GM12878 (cell line): ENCODE results near the gene STAT3. TPM values are rescaled to one million over a fixed set of nuclear protein-coding genes. Genes with fewer than 3 reads are reported as not detected.

Experiments
- CHD4 ChIP-seq: fragments of 200-600 bp; sonication (generic); IDR thresholded peaks from 2 replicates; pipeline ENCODE4 v1.6.1; 2016; ENCODE audit warnings: mild to moderate bottlenecking
- IKZF2 ChIP-seq, 2 experiments: fragments of 450-650 bp; IDR thresholded peaks; 2 replicates each; pipeline ENCODE4 v1.6.1; 2017; ENCODE audit warnings: mild to moderate bottlenecking in 2 of 2, moderate library complexity in 2 of 2
- JUND ChIP-seq: IDR thresholded peaks from 2 replicates; pipeline ENCODE4 v1.6.1; 2012; ENCODE audit warnings: low read depth, mild to moderate bottlenecking, low read length, improper control_type of control experiment, moderate library complexity
- SIN3A ChIP-seq: IDR thresholded peaks from 2 replicates; pipeline ENCODE4 v1.6.1; 2012; ENCODE audit warnings: low read depth, low read length, improper control_type of control experiment
- SP1 ChIP-seq: IDR thresholded peaks from one replicate; pipeline ENCODE4 v1.6.1; 2011; ENCODE audit warnings: low read depth, low read length
- polyA plus RNA-seq, 11 experiments: library from polyadenylated mRNA; depleted of rRNA in 4 of 11; unstranded in 6 of 11; stranded (reverse) in 5 of 11; fragments of >200 nt; fragmentation: Nextera tagmentation in 4 of 11; fragmentation: Illumina TruSeq in 1 of 11; extraction: Ambion mirVana in 4 of 11; extraction: Trizol in 1 of 11; gene quantifications; 1 replicate in 1 of 11; 2 replicates in 10 of 11; pipeline versions ENCODE4 v1.2.1 to v1.2.3, GENCODE V29; 2011 to 2016; ENCODE audit warnings: inconsistent platforms in 2 of 11, missing spikeins in 2 of 11, low read depth in 1 of 11
- total RNA-seq, 4 experiments: library from RNA; depleted of rRNA in 3 of 4; stranded (reverse); fragments of >200 nt in 3 of 4; fragmentation: Illumina TruSeq in 1 of 4; extraction: Trizol in 1 of 4; gene quantifications; 2 replicates each; pipeline versions ENCODE4 v1.2.1 to v1.2.3, GENCODE V29; 2013 to 2021
- TF ChIP-seq, protein P1 (sequence below): fragments of 150-350 bp; IDR thresholded peaks from 2 replicates; pipeline ENCODE4 v1.6.1; 2016; ENCODE audit warnings: low read depth, low read length
- TF ChIP-seq, protein P2 (sequence below): fragments of 450-650 bp; formaldehyde crosslinking; IDR thresholded peaks from 2 replicates; pipeline ENCODE4 v1.4.0; 2022; ENCODE audit warnings: mild to moderate bottlenecking, moderate library complexity
- TF ChIP-seq, protein P3 (sequence below): fragments of 450-650 bp; conservative IDR thresholded peaks from 2 replicates; pipeline ENCODE4 v1.6.1; 2017; ENCODE audit warnings: mild to moderate bottlenecking, moderate library complexity
- TF ChIP-seq, protein P4 (sequence below): fragments of 450-650 bp; IDR thresholded peaks from 2 replicates; pipeline ENCODE4 v1.6.1; 2017; ENCODE audit warnings: borderline replicate concordance
- TF ChIP-seq, protein P5 (sequence below): fragments of 450-650 bp; formaldehyde crosslinking; IDR thresholded peaks from 2 replicates; pipeline ENCODE4 v1.5.0; 2022; ENCODE audit warnings: mild to moderate bottlenecking, missing genetic modification characterization

Gene STAT3
- total and polyA plus RNA-seq, 10 of the 15 experiments (the other 5 are each of a cell fraction or from before 2014, with no cell fraction given) = 18.4 to 96.4 (median 60.9) TPM

GRCh38 chr17:42276609-42277341, 111.5 kb downstream of the STAT3 start (continued):
- TF ChIP-seq, protein P1, sequence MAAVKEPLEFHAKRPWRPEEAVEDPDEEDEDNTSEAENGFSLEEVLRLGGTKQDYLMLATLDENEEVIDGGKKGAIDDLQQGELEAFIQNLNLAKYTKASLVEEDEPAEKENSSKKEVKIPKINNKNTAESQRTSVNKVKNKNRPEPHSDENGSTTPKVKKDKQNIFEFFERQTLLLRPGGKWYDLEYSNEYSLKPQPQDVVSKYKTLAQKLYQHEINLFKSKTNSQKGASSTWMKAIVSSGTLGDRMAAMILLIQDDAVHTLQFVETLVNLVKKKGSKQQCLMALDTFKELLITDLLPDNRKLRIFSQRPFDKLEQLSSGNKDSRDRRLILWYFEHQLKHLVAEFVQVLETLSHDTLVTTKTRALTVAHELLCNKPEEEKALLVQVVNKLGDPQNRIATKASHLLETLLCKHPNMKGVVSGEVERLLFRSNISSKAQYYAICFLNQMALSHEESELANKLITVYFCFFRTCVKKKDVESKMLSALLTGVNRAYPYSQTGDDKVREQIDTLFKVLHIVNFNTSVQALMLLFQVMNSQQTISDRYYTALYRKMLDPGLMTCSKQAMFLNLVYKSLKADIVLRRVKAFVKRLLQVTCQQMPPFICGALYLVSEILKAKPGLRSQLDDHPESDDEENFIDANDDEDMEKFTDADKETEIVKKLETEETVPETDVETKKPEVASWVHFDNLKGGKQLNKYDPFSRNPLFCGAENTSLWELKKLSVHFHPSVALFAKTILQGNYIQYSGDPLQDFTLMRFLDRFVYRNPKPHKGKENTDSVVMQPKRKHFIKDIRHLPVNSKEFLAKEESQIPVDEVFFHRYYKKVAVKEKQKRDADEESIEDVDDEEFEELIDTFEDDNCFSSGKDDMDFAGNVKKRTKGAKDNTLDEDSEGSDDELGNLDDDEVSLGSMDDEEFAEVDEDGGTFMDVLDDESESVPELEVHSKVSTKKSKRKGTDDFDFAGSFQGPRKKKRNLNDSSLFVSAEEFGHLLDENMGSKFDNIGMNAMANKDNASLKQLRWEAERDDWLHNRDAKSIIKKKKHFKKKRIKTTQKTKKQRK = no peak
- TF ChIP-seq, protein P2, sequence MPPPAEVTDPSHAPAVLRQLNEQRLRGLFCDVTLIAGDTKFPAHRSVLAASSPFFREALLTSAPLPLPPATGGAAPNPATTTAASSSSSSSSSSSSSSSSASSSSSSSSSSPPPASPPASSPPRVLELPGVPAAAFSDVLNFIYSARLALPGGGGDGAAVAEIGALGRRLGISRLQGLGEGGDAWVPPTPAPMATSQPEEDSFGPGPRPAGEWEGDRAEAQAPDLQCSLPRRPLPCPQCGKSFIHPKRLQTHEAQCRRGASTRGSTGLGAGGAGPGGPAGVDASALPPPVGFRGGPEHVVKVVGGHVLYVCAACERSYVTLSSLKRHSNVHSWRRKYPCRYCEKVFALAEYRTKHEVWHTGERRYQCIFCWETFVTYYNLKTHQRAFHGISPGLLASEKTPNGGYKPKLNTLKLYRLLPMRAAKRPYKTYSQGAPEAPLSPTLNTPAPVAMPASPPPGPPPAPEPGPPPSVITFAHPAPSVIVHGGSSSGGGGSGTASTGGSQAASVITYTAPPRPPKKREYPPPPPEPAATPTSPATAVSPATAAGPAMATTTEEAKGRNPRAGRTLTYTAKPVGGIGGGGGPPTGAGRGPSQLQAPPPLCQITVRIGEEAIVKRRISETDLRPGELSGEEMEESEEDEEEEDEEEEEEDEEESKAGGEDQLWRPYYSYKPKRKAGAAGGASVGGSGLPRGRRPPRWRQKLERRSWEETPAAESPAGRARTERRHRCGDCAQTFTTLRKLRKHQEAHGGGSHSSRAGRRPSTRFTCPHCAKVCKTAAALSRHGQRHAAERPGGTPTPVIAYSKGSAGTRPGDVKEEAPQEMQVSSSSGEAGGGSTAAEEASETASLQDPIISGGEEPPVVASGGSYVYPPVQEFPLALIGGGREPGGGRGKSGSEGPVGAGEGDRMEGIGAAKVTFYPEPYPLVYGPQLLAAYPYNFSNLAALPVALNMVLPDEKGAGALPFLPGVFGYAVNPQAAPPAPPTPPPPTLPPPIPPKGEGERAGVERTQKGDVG = no peak
- TF ChIP-seq, protein P3, sequence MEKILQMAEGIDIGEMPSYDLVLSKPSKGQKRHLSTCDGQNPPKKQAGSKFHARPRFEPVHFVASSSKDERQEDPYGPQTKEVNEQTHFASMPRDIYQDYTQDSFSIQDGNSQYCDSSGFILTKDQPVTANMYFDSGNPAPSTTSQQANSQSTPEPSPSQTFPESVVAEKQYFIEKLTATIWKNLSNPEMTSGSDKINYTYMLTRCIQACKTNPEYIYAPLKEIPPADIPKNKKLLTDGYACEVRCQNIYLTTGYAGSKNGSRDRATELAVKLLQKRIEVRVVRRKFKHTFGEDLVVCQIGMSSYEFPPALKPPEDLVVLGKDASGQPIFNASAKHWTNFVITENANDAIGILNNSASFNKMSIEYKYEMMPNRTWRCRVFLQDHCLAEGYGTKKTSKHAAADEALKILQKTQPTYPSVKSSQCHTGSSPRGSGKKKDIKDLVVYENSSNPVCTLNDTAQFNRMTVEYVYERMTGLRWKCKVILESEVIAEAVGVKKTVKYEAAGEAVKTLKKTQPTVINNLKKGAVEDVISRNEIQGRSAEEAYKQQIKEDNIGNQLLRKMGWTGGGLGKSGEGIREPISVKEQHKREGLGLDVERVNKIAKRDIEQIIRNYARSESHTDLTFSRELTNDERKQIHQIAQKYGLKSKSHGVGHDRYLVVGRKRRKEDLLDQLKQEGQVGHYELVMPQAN = no peak
- TF ChIP-seq, protein P4, sequence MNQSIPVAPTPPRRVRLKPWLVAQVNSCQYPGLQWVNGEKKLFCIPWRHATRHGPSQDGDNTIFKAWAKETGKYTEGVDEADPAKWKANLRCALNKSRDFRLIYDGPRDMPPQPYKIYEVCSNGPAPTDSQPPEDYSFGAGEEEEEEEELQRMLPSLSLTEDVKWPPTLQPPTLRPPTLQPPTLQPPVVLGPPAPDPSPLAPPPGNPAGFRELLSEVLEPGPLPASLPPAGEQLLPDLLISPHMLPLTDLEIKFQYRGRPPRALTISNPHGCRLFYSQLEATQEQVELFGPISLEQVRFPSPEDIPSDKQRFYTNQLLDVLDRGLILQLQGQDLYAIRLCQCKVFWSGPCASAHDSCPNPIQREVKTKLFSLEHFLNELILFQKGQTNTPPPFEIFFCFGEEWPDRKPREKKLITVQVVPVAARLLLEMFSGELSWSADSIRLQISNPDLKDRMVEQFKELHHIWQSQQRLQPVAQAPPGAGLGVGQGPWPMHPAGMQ = no peak
- TF ChIP-seq, protein P5, sequence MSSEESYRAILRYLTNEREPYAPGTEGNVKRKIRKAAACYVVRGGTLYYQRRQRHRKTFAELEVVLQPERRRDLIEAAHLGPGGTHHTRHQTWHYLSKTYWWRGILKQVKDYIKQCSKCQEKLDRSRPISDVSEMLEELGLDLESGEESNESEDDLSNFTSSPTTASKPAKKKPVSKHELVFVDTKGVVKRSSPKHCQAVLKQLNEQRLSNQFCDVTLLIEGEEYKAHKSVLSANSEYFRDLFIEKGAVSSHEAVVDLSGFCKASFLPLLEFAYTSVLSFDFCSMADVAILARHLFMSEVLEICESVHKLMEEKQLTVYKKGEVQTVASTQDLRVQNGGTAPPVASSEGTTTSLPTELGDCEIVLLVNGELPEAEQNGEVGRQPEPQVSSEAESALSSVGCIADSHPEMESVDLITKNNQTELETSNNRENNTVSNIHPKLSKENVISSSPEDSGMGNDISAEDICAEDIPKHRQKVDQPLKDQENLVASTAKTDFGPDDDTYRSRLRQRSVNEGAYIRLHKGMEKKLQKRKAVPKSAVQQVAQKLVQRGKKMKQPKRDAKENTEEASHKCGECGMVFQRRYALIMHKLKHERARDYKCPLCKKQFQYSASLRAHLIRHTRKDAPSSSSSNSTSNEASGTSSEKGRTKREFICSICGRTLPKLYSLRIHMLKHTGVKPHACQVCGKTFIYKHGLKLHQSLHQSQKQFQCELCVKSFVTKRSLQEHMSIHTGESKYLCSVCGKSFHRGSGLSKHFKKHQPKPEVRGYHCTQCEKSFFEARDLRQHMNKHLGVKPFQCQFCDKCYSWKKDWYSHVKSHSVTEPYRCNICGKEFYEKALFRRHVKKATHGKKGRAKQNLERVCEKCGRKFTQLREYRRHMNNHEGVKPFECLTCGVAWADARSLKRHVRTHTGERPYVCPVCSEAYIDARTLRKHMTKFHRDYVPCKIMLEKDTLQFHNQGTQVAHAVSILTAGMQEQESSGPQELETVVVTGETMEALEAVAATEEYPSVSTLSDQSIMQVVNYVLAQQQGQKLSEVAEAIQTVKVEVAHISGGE = no peak
- no peak for TF ChIP-seq SIN3A
- TF ChIP-seq CHD4 = no peak
- peak in 1 of 2 experiments; percentile 46; a peak in 2 of 4 replicates for TF ChIP-seq IKZF2 (IDR thresholded peaks at IDR 0.05)
- TF ChIP-seq SP1 = no peak
- TF ChIP-seq JUND = no peak
